ENCODE measurements around the gene KATNAL1. TPM values are rescaled to one million over a fixed set of nuclear protein-coding genes. Genes with fewer than 3 reads are reported as not detected.
A peak's percentile ranks its signal among the peaks of the same experiment; 100 is the strongest.

Gene KATNAL1
- total RNA-seq, 1 experiment from 2014 or later, result 5.1 TPM

GRCh38 chr13:30346153-30346788, 38.9 kb upstream of the KATNAL1 start:
- Mint-ChIP-seq H3K27ac (ENCODE audit: unreplicated experiment) (no peak overlapping the region), H3K36me3 (ENCODE audit: insufficient read depth, unreplicated experiment) (no peaks in the 10 kb centered on the region), H3K27me3 (ENCODE audit: unreplicated experiment) (no peaks in the 10 kb centered on the region), H3K4me3 (ENCODE audit: low read depth, unreplicated experiment) (no peak overlapping the region), H3K9me3 (ENCODE audit: low read depth, unreplicated experiment) (no peaks in the 10 kb centered on the region), H3K4me1 (ENCODE audit: low read depth, unreplicated experiment) (peaks cover 35% of the 10 kb centered on the region)
- TF ChIP-seq, protein P1, sequence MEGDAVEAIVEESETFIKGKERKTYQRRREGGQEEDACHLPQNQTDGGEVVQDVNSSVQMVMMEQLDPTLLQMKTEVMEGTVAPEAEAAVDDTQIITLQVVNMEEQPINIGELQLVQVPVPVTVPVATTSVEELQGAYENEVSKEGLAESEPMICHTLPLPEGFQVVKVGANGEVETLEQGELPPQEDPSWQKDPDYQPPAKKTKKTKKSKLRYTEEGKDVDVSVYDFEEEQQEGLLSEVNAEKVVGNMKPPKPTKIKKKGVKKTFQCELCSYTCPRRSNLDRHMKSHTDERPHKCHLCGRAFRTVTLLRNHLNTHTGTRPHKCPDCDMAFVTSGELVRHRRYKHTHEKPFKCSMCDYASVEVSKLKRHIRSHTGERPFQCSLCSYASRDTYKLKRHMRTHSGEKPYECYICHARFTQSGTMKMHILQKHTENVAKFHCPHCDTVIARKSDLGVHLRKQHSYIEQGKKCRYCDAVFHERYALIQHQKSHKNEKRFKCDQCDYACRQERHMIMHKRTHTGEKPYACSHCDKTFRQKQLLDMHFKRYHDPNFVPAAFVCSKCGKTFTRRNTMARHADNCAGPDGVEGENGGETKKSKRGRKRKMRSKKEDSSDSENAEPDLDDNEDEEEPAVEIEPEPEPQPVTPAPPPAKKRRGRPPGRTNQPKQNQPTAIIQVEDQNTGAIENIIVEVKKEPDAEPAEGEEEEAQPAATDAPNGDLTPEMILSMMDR (IDR thresholded peaks at IDR 0.05; ENCODE audit: unreplicated experiment), result no peak
- CTCF ChIA-PET, result no interaction called here
- no TSS peak for BruUV-seq (replicated peaks)
- intact Hi-C loops (cut with micrococcal nuclease; ENCODE audit: unreplicated experiment), result no loop called here
- DNase-seq, result peak; percentile 16

- no peak overlapping the region for H3K27ac Mint-ChIP-seq (ENCODE audit: unreplicated experiment)
- no peaks in the 10 kb centered on the region for H3K27me3 Mint-ChIP-seq (ENCODE audit: unreplicated experiment)
- DNase-seq, result no peak
- no TSS peak for BruUV-seq (replicated peaks)
- intact Hi-C loops (cut with micrococcal nuclease; ENCODE audit: unreplicated experiment), result no loop called here
- CTCF ChIA-PET, result no interaction called here
- H3K4me1 Mint-ChIP-seq (ENCODE audit: low read depth, unreplicated experiment), result peaks cover 35% of the 10 kb centered on the region
- no peak overlapping the region for H3K4me3 Mint-ChIP-seq (ENCODE audit: low read depth, unreplicated experiment)
- no peaks in the 10 kb centered on the region for H3K9me3 Mint-ChIP-seq (ENCODE audit: low read depth, unreplicated experiment)
- TF ChIP-seq, protein P1 (IDR thresholded peaks at IDR 0.05; ENCODE audit: unreplicated experiment), result no peak
- H3K36me3 Mint-ChIP-seq (ENCODE audit: insufficient read depth, unreplicated experiment), result no peaks in the 10 kb centered on the region
These were observed 38.2 kb upstream of the KATNAL1 start for GRCh38 chr13:30345426-30346100.

DNA sequence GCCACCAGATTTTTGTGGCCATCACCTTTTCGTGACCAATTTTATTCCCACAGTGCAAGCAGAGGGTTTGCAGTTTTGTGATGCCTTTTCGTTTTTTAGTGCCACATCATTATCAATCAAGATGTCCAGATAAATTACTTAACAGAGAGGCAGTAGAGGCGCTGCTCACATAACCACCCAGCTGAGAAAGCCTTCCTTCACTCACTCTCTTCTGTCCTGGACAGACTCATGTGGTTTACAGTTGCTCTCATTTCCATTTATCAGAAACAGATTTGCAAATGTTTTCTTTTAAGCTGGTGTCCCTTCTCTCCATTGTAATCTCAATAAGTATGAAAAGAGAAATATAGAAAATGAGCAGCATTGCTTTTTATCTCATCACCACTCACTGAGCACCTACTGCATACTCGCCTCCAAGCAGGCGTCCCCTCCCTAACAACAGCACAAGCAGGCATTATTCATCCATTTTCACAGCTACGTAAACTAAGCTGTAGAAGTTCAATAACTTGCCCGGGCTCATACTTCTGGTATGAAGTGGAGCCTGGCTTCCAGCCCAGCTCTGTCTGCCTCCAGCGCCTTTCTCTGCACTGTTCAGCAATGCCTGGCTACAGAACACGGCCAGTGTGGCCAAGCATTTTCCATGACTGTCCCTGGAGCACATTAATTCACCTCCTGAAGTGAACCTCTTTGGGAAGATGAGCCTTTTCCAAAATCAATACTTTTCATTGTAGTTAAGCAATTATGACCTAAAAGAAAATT, 34.6 kb upstream of the KATNAL1 start:
- BruUV-seq (replicated peaks), result no TSS peak
- peak; percentile 45 for DNase-seq
- TF ChIP-seq, protein P1 (IDR thresholded peaks at IDR 0.05; ENCODE audit: unreplicated experiment), result no peak
- no peaks in the 10 kb centered on the region for H3K27me3 Mint-ChIP-seq (ENCODE audit: unreplicated experiment)
- CTCF ChIA-PET, result interaction anchor here (0.8 to 1.4 kb wide), 2 partner anchors 9 to 623 kb away, joined by 3 to 4 read pairs; no protein-coding TSS in a partner anchor
- H3K36me3 Mint-ChIP-seq (ENCODE audit: insufficient read depth, unreplicated experiment), result no peaks in the 10 kb centered on the region
- no peak overlapping the region for H3K27ac Mint-ChIP-seq (ENCODE audit: unreplicated experiment)
- H3K4me3 Mint-ChIP-seq (ENCODE audit: low read depth, unreplicated experiment), result peak overlapping the region; percentile 11
- H3K4me1 Mint-ChIP-seq (ENCODE audit: low read depth, unreplicated experiment), result peaks cover 40% of the 10 kb centered on the region
- intact Hi-C loops (cut with micrococcal nuclease; ENCODE audit: unreplicated experiment), result no loop called here
- H3K9me3 Mint-ChIP-seq (ENCODE audit: low read depth, unreplicated experiment), result no peaks in the 10 kb centered on the region

DNA sequence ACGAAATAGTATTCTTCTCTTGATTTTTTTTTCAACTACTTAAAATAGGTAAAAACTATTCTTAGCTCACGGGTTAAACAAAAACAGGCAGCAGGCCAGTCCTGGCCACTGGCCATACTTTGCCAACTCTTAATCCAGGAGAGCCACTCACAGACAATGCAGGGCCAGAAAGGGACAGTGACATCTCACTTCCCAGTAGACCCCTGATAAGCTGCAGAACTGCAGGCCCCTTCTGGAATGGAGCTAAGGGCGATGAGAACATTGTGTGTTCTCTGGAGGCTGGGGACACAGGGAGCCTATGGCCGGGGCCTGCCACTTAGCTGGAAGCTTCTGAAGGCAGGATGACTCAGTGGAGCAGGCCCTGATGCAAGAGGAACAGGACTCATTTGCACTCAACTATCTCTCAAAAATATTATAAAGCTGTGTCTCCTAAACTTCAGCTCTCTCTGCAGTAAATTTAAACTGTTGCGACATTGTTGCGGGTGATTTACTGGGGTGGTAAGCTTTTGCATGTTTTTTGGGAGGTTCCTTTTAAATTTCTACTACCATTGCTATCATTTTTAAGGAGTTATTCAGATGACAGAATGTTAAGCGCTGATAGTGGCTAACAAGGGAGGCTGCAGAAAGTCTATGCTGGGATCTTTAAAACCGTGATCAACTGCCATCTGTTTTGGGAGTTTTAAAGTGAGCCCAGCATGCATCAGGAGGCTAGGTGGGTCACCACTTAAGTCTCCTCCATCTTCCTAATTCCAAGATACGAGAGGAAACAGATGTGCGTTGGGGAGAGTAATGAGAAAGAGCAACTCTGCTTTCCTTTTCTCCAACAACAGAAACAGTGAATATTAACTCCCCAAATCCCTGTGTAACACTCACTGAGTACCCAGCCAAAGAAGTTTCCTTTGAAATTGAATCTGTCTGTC, 33.2 kb upstream of the KATNAL1 start:
- CTCF ChIA-PET, result no interaction called here
- intact Hi-C loops (cut with micrococcal nuclease; ENCODE audit: unreplicated experiment), result no loop called here
- Mint-ChIP-seq H3K9me3 (ENCODE audit: low read depth, unreplicated experiment) (no peaks in the 10 kb centered on the region), H3K4me1 (ENCODE audit: low read depth, unreplicated experiment) (peaks cover 31% of the 10 kb centered on the region), H3K27me3 (ENCODE audit: unreplicated experiment) (no peaks in the 10 kb centered on the region), H3K4me3 (ENCODE audit: low read depth, unreplicated experiment) (no peak overlapping the region), H3K36me3 (ENCODE audit: insufficient read depth, unreplicated experiment) (no peaks in the 10 kb centered on the region), H3K27ac (ENCODE audit: unreplicated experiment) (no peak overlapping the region)
- DNase-seq, result no peak
- BruUV-seq (replicated peaks), result no TSS peak
- TF ChIP-seq, protein P1 (IDR thresholded peaks at IDR 0.05; ENCODE audit: unreplicated experiment), result no peak
